Glutamatergic neuron (in vitro differentiated cells): ENCODE results near the gene PF4V1. TPM values are rescaled to one million over a fixed set of nuclear protein-coding genes. Genes with fewer than 3 reads are reported as not detected.

Source experiments
- DNase-seq: peaks from one replicate; pipeline ENCODE4 v3.0.0; 2022
- H3K27ac Mint-ChIP-seq: one replicate; pipeline ENCODE4 v1.8.0; 2020; ENCODE audit warnings: mild to moderate bottlenecking, mixed read lengths, inconsistent platforms; ENCODE audit not compliant: unreplicated experiment
- H3K27me3 Mint-ChIP-seq: one replicate; pipeline ENCODE4 v1.8.0; 2020; ENCODE audit warnings: mild to moderate bottlenecking, moderate library complexity, mixed read lengths, inconsistent platforms; ENCODE audit not compliant: unreplicated experiment
- H3K36me3 Mint-ChIP-seq: one replicate; pipeline ENCODE4 v1.8.0; 2020; ENCODE audit warnings: mild to moderate bottlenecking, mixed read lengths, inconsistent platforms; ENCODE audit not compliant: unreplicated experiment
- H3K4me1 Mint-ChIP-seq: one replicate; pipeline ENCODE4 v1.8.0; 2020; ENCODE audit warnings: mild to moderate bottlenecking, low read depth, mixed read lengths, inconsistent platforms; ENCODE audit not compliant: unreplicated experiment
- H3K4me3 Mint-ChIP-seq: one replicate; pipeline ENCODE4 v1.8.0; 2020; ENCODE audit warnings: mild to moderate bottlenecking, mixed read lengths, inconsistent platforms; ENCODE audit not compliant: unreplicated experiment
- H3K9me3 Mint-ChIP-seq: one replicate; pipeline ENCODE4 v1.8.0; 2020; ENCODE audit warnings: mild to moderate bottlenecking, moderate library complexity, mixed read lengths, inconsistent platforms; ENCODE audit not compliant: unreplicated experiment
- CTCF ChIP-seq: fragments of 200-600 bp; sonication (generic); IDR thresholded peaks from one replicate; pipeline ENCODE4 v1.5.0; 2021; ENCODE audit not compliant: partially characterized antibody, unreplicated experiment
- total RNA-seq: library from RNA; stranded (reverse); fragmentation: NEBNext Ultra II Directional; extraction: Animal tissue kit (Norgen Biotek cat#: 25700); gene quantifications from one replicate; pipeline ENCODE4 v1.2.1, GENCODE V29; 2021; ENCODE audit not compliant: unreplicated experiment

Gene PF4V1
- total RNA-seq, 1 donor from 2014 or later: not detected

DNA sequence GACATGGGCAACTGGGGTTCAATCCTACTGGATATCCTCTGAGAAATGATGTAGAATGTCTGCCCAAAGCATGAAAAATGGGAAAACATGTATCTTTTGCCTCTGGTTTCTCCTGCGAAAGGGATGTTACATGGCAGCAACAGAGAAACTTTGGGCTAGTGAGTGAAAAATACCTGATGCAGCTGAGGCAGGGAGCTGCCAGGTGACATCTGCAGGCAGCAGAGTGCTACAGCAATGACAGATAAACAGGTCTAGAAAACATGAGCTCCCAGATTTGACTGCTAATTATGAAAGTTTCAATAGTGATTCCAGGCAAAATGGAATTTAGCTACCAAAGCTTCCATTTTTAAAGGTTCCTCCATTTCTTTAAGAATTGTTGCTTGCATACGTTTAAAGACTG is 11.3 kb downstream of the PF4V1 start:
- H3K9me3 Mint-ChIP-seq: no peaks in the 10 kb centered on the region
- no peak for DNase-seq
- no peak overlapping the region for H3K27ac Mint-ChIP-seq
- H3K36me3 Mint-ChIP-seq: no peaks in the 10 kb centered on the region
- no peak overlapping the region for H3K4me3 Mint-ChIP-seq
- H3K27me3 Mint-ChIP-seq: peaks cover 4% of the 10 kb centered on the region
- H3K4me1 Mint-ChIP-seq: peaks cover 5% of the 10 kb centered on the region
- no peak for TF ChIP-seq CTCF

- no peaks in the 10 kb centered on the region for H3K36me3 Mint-ChIP-seq
- TF ChIP-seq CTCF: no peak
- H3K4me3 Mint-ChIP-seq: no peak overlapping the region
- peaks cover 6% of the 10 kb centered on the region for H3K4me1 Mint-ChIP-seq
- H3K27me3 Mint-ChIP-seq: peaks cover 6% of the 10 kb centered on the region
- no peak for DNase-seq
- no peaks in the 10 kb centered on the region for H3K9me3 Mint-ChIP-seq
- H3K27ac Mint-ChIP-seq: no peak overlapping the region
These were observed 11.9 kb downstream of the PF4V1 start for GRCh38 chr4:73864961-73865360.

DNA sequence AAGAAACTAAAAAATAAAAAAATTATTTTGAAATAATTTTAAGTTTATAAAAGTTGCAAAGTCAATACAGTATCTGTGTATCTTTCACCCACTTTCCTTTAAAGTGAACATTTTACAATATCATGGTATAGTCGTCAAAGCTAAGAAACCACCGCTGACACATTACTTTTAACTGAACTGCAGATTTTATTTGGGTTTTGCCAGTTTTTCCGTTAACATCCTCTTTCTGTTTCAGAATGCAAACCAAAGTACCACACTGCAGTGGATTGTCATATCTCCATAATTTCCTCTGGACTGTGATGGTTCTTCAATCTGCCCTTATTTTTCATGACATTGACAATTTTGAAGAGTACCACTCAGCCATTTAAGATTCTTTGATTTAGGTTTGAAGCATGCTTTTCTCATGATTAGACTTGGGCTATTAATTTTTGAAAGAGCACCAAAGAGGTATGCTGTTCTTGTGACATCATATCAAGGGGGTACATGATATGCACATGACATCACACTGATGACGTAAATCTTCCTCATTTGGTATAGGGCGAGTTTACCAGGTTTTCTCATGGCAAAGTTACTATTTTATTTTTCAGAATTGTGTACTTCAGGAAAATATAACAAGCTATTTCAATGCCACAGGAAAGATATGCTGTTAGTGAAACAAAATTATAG is 12.5 kb downstream of the PF4V1 start:
- Mint-ChIP-seq H3K4me1 (peaks cover 6% of the 10 kb centered on the region), H3K9me3 (no peaks in the 10 kb centered on the region), H3K36me3 (no peaks in the 10 kb centered on the region), H3K4me3 (no peak overlapping the region), H3K27me3 (peaks cover 6% of the 10 kb centered on the region), H3K27ac (no peak overlapping the region)
- TF ChIP-seq CTCF: no peak
- DNase-seq: no peak

DNA sequence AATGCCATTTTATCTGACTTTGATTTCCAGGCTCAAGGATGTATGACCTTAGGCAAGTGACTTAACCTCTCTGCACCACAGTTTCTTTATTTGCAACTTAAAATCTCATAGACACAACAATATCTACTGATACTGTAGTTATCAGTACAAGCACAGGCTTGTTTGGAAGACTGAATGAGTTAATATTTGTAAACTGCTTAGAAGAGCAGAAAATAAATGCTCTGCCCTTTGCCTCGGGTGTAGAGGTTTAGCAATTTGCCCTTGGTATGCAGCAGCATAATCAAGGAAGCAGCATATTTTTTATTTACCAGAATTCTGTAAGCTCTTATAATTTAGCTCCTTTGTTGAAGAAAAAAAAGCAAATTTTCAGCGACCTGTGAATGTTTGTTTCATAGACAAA is 13.2 kb downstream of the PF4V1 start:
- Mint-ChIP-seq H3K27me3 (peaks cover 6% of the 10 kb centered on the region), H3K36me3 (no peaks in the 10 kb centered on the region), H3K4me1 (peaks cover 6% of the 10 kb centered on the region), H3K27ac (no peak overlapping the region), H3K9me3 (no peaks in the 10 kb centered on the region), H3K4me3 (no peak overlapping the region)
- no peak for DNase-seq
- no peak for TF ChIP-seq CTCF

DNA sequence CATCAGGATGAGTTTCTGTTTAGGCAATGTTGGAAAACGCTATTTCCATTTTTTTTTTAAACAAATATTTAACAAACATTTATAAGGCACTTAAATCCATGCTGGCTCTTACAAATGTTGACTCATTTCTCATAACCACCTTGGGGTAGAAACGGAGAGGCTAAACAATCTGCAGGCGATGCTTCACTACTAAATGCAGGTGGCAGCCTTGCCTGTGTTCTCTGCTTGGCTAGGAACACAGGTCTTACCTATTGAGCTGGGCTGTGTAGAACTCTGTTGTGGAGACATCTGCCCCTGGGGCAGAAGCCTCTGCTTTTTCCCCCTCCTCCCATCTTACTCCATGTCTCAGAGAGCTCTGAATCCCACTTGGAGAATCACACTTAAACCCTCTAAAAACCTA is 14.7 kb downstream of the PF4V1 start:
- no peak overlapping the region for H3K27ac Mint-ChIP-seq

More for the DNA sequence above, 14.7 kb downstream of the PF4V1 start:
- H3K4me3 Mint-ChIP-seq: no peak overlapping the region
- H3K4me1 Mint-ChIP-seq: peaks cover 1% of the 10 kb centered on the region
- H3K9me3 Mint-ChIP-seq: no peaks in the 10 kb centered on the region
- peaks cover 6% of the 10 kb centered on the region for H3K27me3 Mint-ChIP-seq
- no peaks in the 10 kb centered on the region for H3K36me3 Mint-ChIP-seq
- no peak for TF ChIP-seq CTCF
- DNase-seq: no peak
